Stomach (tissue), 9 donors: ENCODE results near the gene C11orf65. TPM values are rescaled to one million over a fixed set of nuclear protein-coding genes. Genes with fewer than 3 reads are reported as not detected.

Experiments
- DNase-seq, 2 donors: peaks; one replicate each; pipeline versions ENCODE4 v3.0.0 to v3.0.0-alpha.2; 2013 to 2019
- H3K27ac ChIP-seq, 5 donors: fragments of 200-600 bp in 4 of 5; sonication (generic) in 4 of 5; one replicate each; pipeline ENCODE4 v1.5.1; 2013 to 2019; ENCODE audit warnings: mild to moderate bottlenecking in 1 of 5, moderate library complexity in 1 of 5
- H3K27me3 ChIP-seq, 3 donors: fragments of 200-600 bp; sonication (generic); one replicate each; pipeline ENCODE4 v1.5.1; 2017 to 2019; ENCODE audit warnings: mixed run types in 1 of 3
- H3K36me3 ChIP-seq, 4 donors: fragments of 200-600 bp; sonication (generic); 1 replicate in 3 of 4; 2 replicates in 1 of 4; pipeline ENCODE4 v1.5.1; 2016 to 2019
- H3K4me1 ChIP-seq, 4 donors: fragments of 200-600 bp; sonication (generic); one replicate each; pipeline ENCODE4 v1.5.1; 2016 to 2019
- H3K4me3 ChIP-seq, 4 donors: fragments of 200-600 bp; sonication (generic) in 3 of 4; one replicate each; pipeline ENCODE4 v1.5.1; 2016 to 2019; ENCODE audit warnings: mild to moderate bottlenecking in 1 of 4
- H3K9me3 ChIP-seq, 4 donors: fragments of 200-600 bp; sonication (generic); one replicate each; pipeline ENCODE4 v1.5.1; 2016 to 2019
- EP300 ChIP-seq: sonication (generic); formaldehyde crosslinking; IDR thresholded peaks from one replicate; pipeline ENCODE4 v1.6.1; 2017; ENCODE audit warnings: antibody characterized with exemption
- POLR2A ChIP-seq, 4 donors: fragments of 450-650 bp; IDR thresholded peaks; one replicate each; pipeline ENCODE4 v1.6.1; 2016; ENCODE audit warnings: antibody characterized with exemption in 4 of 4, control low read depth in 2 of 4, mild to moderate bottlenecking in 1 of 4, moderate library complexity in 1 of 4
- POLR2AphosphoS5 ChIP-seq, 3 donors: sonication (generic); formaldehyde crosslinking; IDR thresholded peaks; one replicate each; pipeline ENCODE4 v1.6.1; 2016; ENCODE audit warnings: antibody characterized with exemption in 3 of 3
- WGBS, 5 donors: extraction: QIAGEN DNeasy Blood & Tissue Kit in 3 of 5; methylation state at CpG; one replicate each; pipeline versions ENCODE4 v1.1.5 to v1.1.7; 2013 to 2018; 5-methylcytosine and 5-hydroxymethylcytosine counted together
- intact Hi-C: fragments of 100-400 bp; cut with DNase I; formaldehyde crosslinking; loops from one replicate; pipeline ENCODE4 v1.15.1; 2023; ENCODE audit warnings: low total_unique reads
- polyA plus RNA-seq, 3 donors: library from polyadenylated mRNA; stranded (reverse); fragments of 200-250 nt; gene quantifications; one replicate each; pipeline ENCODE4 v1.2.3, GENCODE V29; 2013
- total RNA-seq, 5 donors: library from RNA; depleted of rRNA; stranded (reverse); fragments of >200 nt; gene quantifications; one replicate each; pipeline versions ENCODE4 v1.1.0 to v1.2.3, GENCODE V29; 2014 to 2016
- TF ChIP-seq, protein P1 (sequence below), 7 experiments: fragments of 450-650 bp in 4 of 7; fragments of 200-600 bp in 3 of 7; sonication (generic) in 3 of 7; IDR thresholded peaks; one replicate each; pipeline ENCODE4 v1.5.1; 2016 to 2019; ENCODE audit warnings: antibody characterized with exemption in 7 of 7, control low read depth in 2 of 7, mild to moderate bottlenecking in 1 of 7
- donor health status: healthy with polysubstance abuse.
- donor health status: Bipolar disorder and iron deficiency.
- donor health status: healthy.

The C11orf65 gene
- total and polyA plus RNA-seq, 8 donors, result 0.33 to 5.0 (median 1.1) TPM; not detected in 5

DNA sequence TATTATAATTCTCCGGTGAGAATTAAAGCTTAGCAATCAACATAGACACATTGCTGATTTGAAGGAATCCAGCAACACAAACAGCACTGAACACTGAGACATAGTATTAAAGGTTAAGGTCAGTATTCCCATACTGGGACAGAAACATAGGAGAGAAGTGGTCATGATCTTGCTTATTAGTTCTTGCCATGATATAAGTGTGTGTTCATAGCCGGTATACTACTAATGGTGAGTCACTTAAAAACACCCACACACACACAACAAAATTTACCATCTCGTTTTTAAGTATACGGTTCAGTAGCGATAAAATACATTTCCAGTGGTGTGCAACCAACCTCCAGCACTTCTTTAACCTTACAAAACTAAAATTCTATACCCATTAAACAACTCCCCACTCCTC lies 96.3 kb downstream of the C11orf65 start:
- no peak for DNase-seq
- 72 to 76% (median 74%) methylated on average over 5 of the region's 5 CpGs for WGBS, 5 donors
- TF ChIP-seq POLR2A (IDR thresholded peaks at IDR 0.05) (no peak), POLR2AphosphoS5 (IDR thresholded peaks at IDR 0.05) (no peak), EP300 (no peak)
- TF ChIP-seq, protein P1, sequence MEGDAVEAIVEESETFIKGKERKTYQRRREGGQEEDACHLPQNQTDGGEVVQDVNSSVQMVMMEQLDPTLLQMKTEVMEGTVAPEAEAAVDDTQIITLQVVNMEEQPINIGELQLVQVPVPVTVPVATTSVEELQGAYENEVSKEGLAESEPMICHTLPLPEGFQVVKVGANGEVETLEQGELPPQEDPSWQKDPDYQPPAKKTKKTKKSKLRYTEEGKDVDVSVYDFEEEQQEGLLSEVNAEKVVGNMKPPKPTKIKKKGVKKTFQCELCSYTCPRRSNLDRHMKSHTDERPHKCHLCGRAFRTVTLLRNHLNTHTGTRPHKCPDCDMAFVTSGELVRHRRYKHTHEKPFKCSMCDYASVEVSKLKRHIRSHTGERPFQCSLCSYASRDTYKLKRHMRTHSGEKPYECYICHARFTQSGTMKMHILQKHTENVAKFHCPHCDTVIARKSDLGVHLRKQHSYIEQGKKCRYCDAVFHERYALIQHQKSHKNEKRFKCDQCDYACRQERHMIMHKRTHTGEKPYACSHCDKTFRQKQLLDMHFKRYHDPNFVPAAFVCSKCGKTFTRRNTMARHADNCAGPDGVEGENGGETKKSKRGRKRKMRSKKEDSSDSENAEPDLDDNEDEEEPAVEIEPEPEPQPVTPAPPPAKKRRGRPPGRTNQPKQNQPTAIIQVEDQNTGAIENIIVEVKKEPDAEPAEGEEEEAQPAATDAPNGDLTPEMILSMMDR (IDR thresholded peaks at IDR 0.05), result no peak
- no peak overlapping the region for H3K4me3 ChIP-seq
- no peaks in the 10 kb centered on the region for H3K27me3 ChIP-seq
- H3K36me3 ChIP-seq, result peaks cover 0 to 28% (median 12%) of the 10 kb centered on the region in 4 donors
- intact Hi-C loops, result no loop called here
- H3K9me3 ChIP-seq, result peaks cover 0 to 12% (median 5%) of the 10 kb centered on the region in 4 donors
- no peaks in the 10 kb centered on the region for H3K4me1 ChIP-seq
- no peak overlapping the region for H3K27ac ChIP-seq

DNA sequence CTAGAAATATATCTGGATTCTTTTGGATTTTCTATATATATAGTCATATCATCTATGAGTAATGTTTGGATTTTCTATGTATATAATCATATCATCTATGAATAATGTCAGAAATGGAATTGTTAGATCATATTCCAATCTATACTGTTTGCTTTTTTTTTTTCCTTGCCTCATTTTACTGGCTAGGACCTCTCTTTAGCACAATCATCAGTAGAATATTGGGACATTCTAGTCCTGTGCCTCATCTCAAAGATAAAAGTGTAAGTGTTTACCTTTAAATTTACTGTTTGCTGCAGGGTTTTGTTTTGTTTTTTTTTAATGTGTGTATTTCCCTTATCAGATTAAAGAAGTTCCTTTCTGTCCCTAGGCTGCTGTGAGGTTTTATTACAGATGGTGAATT lies 97.0 kb downstream of the C11orf65 start:
- Histone ChIP-seq H3K27ac (no peak overlapping the region), H3K9me3 (peaks cover 0 to 12% (median 5%) of the 10 kb centered on the region in 4 donors), H3K27me3 (no peaks in the 10 kb centered on the region), H3K4me1 (no peaks in the 10 kb centered on the region), H3K36me3 (peaks cover 0 to 35% (median 19%) of the 10 kb centered on the region in 4 donors), H3K4me3 (no peak overlapping the region)
- intact Hi-C loops, result no loop called here
- no peak for TF ChIP-seq POLR2AphosphoS5 (IDR thresholded peaks at IDR 0.05)
- no peak for TF ChIP-seq EP300
- TF ChIP-seq POLR2A (IDR thresholded peaks at IDR 0.05), result no peak
- no peak for DNase-seq

DNA sequence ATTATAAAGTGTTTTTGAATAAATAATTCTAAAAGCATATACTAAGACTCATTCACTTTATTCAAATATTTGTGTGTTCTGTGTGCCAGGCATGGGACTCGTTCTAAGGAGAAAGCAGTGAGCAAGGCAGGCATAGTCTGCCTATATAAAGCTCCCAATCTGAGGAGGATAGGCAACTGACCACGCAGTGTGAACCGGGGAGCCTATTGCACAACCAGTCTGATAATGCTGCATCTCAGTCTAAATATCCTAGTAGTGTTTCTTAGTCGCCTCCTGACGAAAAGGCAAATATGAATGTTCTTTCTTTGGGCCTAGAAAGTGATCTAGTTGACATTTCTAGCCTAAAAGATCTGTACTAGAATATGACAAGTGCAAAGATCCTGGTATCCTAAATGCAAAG lies 98.3 kb downstream of the C11orf65 start:
- intact Hi-C loops, result no loop called here
- H3K27me3 ChIP-seq, result no peaks in the 10 kb centered on the region
- WGBS, 5 donors, result 67 to 86% (median 79%) methylated on average over 5 of the region's 5 CpGs
- TF ChIP-seq, protein P1 (IDR thresholded peaks at IDR 0.05), result no peak
- TF ChIP-seq POLR2A (IDR thresholded peaks at IDR 0.05) (no peak), POLR2AphosphoS5 (IDR thresholded peaks at IDR 0.05) (no peak), EP300 (no peak)
- no peak for DNase-seq
- no peak overlapping the region for H3K4me3 ChIP-seq
- H3K9me3 ChIP-seq, result peaks cover 0 to 9% (median 4%) of the 10 kb centered on the region in 4 donors
- no peak overlapping the region for H3K27ac ChIP-seq
- H3K4me1 ChIP-seq, result no peaks in the 10 kb centered on the region
- H3K36me3 ChIP-seq, result peaks cover 0 to 46% (median 30%) of the 10 kb centered on the region in 4 donors

DNA sequence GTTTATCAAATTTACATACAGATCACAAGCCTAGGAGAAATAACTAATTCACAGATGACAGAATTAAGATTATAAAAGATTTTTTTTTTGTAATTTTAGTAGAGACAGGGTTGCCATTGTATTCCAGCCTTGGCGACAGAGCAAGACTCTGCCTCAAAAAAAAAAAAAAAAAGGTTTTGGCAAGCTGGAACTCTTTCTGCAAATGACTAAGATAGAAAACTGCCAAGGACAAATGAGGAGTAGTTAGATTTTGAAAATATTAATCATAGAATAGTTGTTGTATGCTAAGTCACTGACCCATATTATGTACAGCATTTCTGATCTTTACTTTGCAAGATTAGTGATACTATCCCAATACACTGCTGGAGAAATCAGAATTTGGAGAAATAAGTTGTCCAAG lies 99.2 kb downstream of the C11orf65 start:
- 48 to 72% (median 62%) methylated on average over 1 of the region's 1 CpG for WGBS, 5 donors
- peaks cover 0 to 46% (median 30%) of the 10 kb centered on the region in 4 donors for H3K36me3 ChIP-seq
- TF ChIP-seq POLR2A (IDR thresholded peaks at IDR 0.05), result no peak
- no peak for TF ChIP-seq POLR2AphosphoS5 (IDR thresholded peaks at IDR 0.05)
- TF ChIP-seq, protein P1 (IDR thresholded peaks at IDR 0.05), result no peak
- intact Hi-C loops, result no loop called here
- no peak overlapping the region for H3K4me3 ChIP-seq
- no peak overlapping the region for H3K27ac ChIP-seq
- no peak for DNase-seq
- H3K27me3 ChIP-seq, result no peaks in the 10 kb centered on the region
- H3K4me1 ChIP-seq, result no peaks in the 10 kb centered on the region
- peaks cover 0 to under 1% (median 0%) of the 10 kb centered on the region in 4 donors for H3K9me3 ChIP-seq

DNA sequence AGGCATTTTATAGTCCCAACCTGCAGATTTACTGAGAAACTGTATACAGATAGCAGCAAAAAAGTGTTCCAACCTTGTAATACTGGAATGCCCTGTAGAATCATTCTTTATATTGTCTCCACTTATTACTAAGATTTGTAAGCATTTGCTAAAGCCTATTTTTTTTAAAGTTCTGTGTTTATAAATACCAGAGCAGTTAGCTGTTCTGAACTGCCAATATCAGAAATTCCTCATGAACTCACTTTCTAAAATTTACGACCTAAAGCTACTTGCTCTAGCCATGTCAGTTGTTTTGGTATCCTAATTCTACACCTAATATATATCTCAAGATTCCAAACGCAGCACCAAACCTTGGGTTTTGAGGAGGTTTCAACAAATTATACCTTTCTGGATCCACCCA lies 103.2 kb downstream of the C11orf65 start:
- no peak overlapping the region for H3K27ac ChIP-seq
- H3K36me3 ChIP-seq, result peaks cover 0 to 42% (median 30%) of the 10 kb centered on the region in 4 donors
- 79 to 91% (median 87%) methylated on average over 2 of the region's 2 CpGs for WGBS, 5 donors
- TF ChIP-seq POLR2A (IDR thresholded peaks at IDR 0.05), result no peak
- no peak for TF ChIP-seq EP300
- TF ChIP-seq POLR2AphosphoS5 (IDR thresholded peaks at IDR 0.05), result no peak
- TF ChIP-seq, protein P1 (IDR thresholded peaks at IDR 0.05), result no peak
- DNase-seq, result no peak
- intact Hi-C loops, result no loop called here
- H3K4me1 ChIP-seq, result no peaks in the 10 kb centered on the region
- H3K27me3 ChIP-seq, result no peaks in the 10 kb centered on the region
- H3K4me3 ChIP-seq, result no peak overlapping the region
- no peaks in the 10 kb centered on the region for H3K9me3 ChIP-seq
